HG02840 (cell line): Measurements from ENCODE around the gene IPCEF1.

Experiments used
- ATAC-seq: cut with Tn5 transposase; IDR thresholded peaks from one replicate; pipeline ENCODE4 v1.9.1; 2021; ENCODE audit warnings: mild to moderate bottlenecking, moderate library complexity, moderate number of reproducible peaks; ENCODE audit not compliant: unreplicated experiment, low FRiP score

Gene IPCEF1

GRCh38 chr6:154125421-154125820 lies 231.2 kb downstream of the IPCEF1 start:
- ATAC-seq = no peak

GRCh38 chr6:154123155-154123956 lies 233.2 kb downstream of the IPCEF1 start:
- no peak for ATAC-seq

- ATAC-seq = no peak
These were observed 234.2 kb downstream of the IPCEF1 start for GRCh38 chr6:154122195-154122925.

- no peak for ATAC-seq
These were observed 239.1 kb downstream of the IPCEF1 start for GRCh38 chr6:154117485-154117884.

GRCh38 chr6:154113392-154113791 lies 243.2 kb downstream of the IPCEF1 start:
- ATAC-seq = no peak

GRCh38 chr6:154112181-154112809 lies 244.3 kb downstream of the IPCEF1 start:
- no peak for ATAC-seq

GRCh38 chr6:154111025-154111424 lies 245.6 kb downstream of the IPCEF1 start:
- no peak for ATAC-seq

GRCh38 chr6:154106251-154106650 lies 250.4 kb downstream of the IPCEF1 start:
- ATAC-seq = no peak
